Loucy (cell line): ENCODE measurements around the gene KCTD6.

ENCODE experiments used
- H2AFZ ChIP-seq: fragments of 200-600 bp; sonication (generic); 2 replicates; pipeline ENCODE4 v1.6.0; 2016; ENCODE audit warnings: antibody characterized with exemption, mild to moderate bottlenecking, low read length, moderate library complexity
- H3F3A ChIP-seq: fragments of 200-600 bp; 2 replicates; pipeline ENCODE4 v1.6.0; 2016; ENCODE audit warnings: antibody characterized with exemption, low read depth, mild to moderate bottlenecking
- H3K27me3 ChIP-seq: fragments of 200-600 bp; sonication (generic); 2 replicates; pipeline ENCODE4 v1.6.1; 2014; ENCODE audit warnings: low read length, mild to moderate bottlenecking; ENCODE audit not compliant: insufficient read depth, poor library complexity, severe bottlenecking
- H3K36me3 ChIP-seq: fragments of 200-600 bp; sonication (generic); 2 replicates; pipeline ENCODE4 v1.6.1; 2016; ENCODE audit warnings: low read length; ENCODE audit not compliant: insufficient read depth
- H3K4me1 ChIP-seq: fragments of 200-600 bp; sonication (generic); 2 replicates; pipeline ENCODE4 v1.5.1; 2014; ENCODE audit warnings: low read length, mild to moderate bottlenecking; ENCODE audit not compliant: insufficient read depth, poor library complexity, severe bottlenecking
- H3K4me2 ChIP-seq: fragments of 200-600 bp; sonication (generic); 2 replicates; pipeline ENCODE4 v1.6.0; 2014; ENCODE audit warnings: antibody characterized with exemption, low read length, low read depth, mild to moderate bottlenecking; ENCODE audit not compliant: poor library complexity, severe bottlenecking
- H3K4me3 ChIP-seq: fragments of 200-600 bp; sonication (generic); 2 replicates; pipeline ENCODE4 v1.5.1; 2014; ENCODE audit warnings: low read length, mild to moderate bottlenecking, mixed read lengths; ENCODE audit not compliant: poor library complexity, severe bottlenecking
- H3K79me2 ChIP-seq: fragments of 200-600 bp; sonication (generic); 2 replicates; pipeline ENCODE4 v1.6.1; 2014; ENCODE audit warnings: low read length; ENCODE audit not compliant: insufficient read depth
- H3K9ac ChIP-seq: fragments of 200-600 bp; sonication (generic); 2 replicates; pipeline ENCODE4 v1.6.0; 2014; ENCODE audit warnings: mild to moderate bottlenecking, low read depth, low read length, moderate library complexity; ENCODE audit not compliant: poor library complexity, severe bottlenecking
- H3K9me2 ChIP-seq: fragments of 200-600 bp; sonication (generic); replicated peaks from 2 replicates; pipeline ENCODE4 v1.6.1; 2016; ENCODE audit warnings: low read depth, low read length, mixed read lengths
- H3K9me3 ChIP-seq: fragments of 200-600 bp; sonication (generic); 2 replicates; pipeline ENCODE4 v1.6.1; 2014; ENCODE audit warnings: mild to moderate bottlenecking, antibody characterized with exemption, low read length, low read depth; ENCODE audit not compliant: insufficient read depth
- H4K20me1 ChIP-seq: fragments of 200-600 bp; sonication (generic); 2 replicates; pipeline ENCODE4 v1.6.0; 2014; ENCODE audit warnings: antibody characterized with exemption, low read length, mild to moderate bottlenecking; ENCODE audit not compliant: insufficient read depth, poor library complexity, severe bottlenecking
- EZH2phosphoT487 ChIP-seq: fragments of 200-600 bp; IDR thresholded peaks from 2 replicates; pipeline ENCODE4 v1.6.1; 2018; ENCODE audit warnings: antibody characterized with exemption, mild to moderate bottlenecking, moderate library complexity, borderline replicate concordance
- TF ChIP-seq, protein P1 (sequence below): fragments of 200-600 bp; sonication (generic); conservative IDR thresholded peaks from 2 replicates; pipeline ENCODE4 v1.5.1; 2014; ENCODE audit warnings: mild to moderate bottlenecking, antibody characterized with exemption, low read length

The KCTD6 gene

DNA sequence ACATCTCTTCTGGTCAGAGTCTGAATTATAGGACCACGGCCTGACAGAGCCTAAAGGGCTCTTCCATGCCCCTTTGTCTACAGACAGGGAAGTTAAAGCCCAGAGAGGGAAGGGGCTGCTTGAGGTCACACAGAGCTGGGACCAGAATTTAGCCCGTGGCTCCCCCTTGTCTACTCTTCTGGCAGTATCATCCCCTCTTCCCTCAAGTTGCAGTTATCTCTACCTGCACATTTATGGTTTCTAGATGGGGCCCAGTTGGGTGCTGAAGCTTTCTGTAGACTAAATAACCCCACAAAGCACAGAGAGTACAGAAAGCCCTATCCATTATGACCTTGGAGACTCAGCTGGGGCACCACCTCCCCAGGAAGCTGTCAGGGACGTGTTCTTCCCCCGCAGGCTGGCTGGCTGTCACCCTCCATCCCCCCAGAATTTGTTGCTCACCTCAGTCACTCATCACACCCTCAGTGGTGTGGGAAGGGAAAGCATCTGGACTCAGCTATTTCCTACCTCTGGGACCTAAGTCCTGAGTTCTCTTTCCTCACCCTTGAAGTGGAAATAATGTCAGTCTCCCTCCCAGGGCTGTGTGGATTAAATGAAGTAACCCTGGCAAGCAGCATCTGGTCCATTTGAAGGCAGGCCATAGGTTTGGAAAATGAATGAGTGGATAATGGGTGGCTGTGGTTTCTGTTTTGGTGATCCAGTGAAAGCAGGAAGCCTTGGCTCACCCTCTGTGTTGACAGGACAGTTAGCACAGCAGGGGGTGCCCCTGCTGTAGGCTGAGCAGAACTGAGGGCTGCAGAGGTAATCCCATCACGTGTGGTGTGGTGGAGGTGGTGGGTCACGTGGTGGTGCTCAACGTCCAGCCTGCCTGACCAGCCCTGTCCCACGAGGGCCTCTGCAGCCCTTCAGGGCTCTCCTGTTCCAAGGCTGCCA is 28.8 kb downstream of the KCTD6 start:
- no peaks in the 10 kb centered on the region for H3K9me2 ChIP-seq
- H3K4me3 ChIP-seq: no peak overlapping the region
- H2AFZ ChIP-seq: peak overlapping the region; percentile 33; the same call in 1 of the 2 replicates
- H3K79me2 ChIP-seq: no peaks in the 10 kb centered on the region
- H3K9ac ChIP-seq: peak overlapping the region; percentile 35
- H3F3A ChIP-seq: no peaks in the 10 kb centered on the region
- H4K20me1 ChIP-seq: no peaks in the 10 kb centered on the region
- peaks cover 11% of the 10 kb centered on the region for H3K4me1 ChIP-seq
- H3K36me3 ChIP-seq: no peaks in the 10 kb centered on the region
- H3K9me3 ChIP-seq: no peaks in the 10 kb centered on the region
- H3K4me2 ChIP-seq: peak overlapping the region; percentile 23
- no peaks in the 10 kb centered on the region for H3K27me3 ChIP-seq
- TF ChIP-seq, protein P1, sequence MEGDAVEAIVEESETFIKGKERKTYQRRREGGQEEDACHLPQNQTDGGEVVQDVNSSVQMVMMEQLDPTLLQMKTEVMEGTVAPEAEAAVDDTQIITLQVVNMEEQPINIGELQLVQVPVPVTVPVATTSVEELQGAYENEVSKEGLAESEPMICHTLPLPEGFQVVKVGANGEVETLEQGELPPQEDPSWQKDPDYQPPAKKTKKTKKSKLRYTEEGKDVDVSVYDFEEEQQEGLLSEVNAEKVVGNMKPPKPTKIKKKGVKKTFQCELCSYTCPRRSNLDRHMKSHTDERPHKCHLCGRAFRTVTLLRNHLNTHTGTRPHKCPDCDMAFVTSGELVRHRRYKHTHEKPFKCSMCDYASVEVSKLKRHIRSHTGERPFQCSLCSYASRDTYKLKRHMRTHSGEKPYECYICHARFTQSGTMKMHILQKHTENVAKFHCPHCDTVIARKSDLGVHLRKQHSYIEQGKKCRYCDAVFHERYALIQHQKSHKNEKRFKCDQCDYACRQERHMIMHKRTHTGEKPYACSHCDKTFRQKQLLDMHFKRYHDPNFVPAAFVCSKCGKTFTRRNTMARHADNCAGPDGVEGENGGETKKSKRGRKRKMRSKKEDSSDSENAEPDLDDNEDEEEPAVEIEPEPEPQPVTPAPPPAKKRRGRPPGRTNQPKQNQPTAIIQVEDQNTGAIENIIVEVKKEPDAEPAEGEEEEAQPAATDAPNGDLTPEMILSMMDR: 0 out of 2 replicates have a peak, but pooled peaks have one; percentile 14
- TF ChIP-seq EZH2phosphoT487: no peak

DNA sequence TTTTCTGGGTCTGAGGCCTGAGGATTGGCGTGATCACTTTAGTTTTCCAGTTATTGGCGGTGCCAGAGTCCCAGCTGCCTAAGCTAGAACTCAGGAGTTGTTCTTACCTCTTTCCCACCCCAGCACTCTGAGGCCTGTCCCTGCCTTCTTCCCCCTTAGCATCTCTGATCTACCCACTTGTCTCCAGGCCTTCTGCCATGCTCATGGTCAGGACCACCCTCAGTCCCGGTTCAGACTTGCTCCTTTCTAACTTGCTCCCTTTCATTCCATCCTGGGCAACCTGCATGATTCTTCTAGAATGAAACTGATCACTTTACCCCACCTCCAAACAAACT is 29.4 kb downstream of the KCTD6 start:
- H3K4me1 ChIP-seq: peaks cover 11% of the 10 kb centered on the region
- no peaks in the 10 kb centered on the region for H3F3A ChIP-seq
- H3K9me2 ChIP-seq: no peaks in the 10 kb centered on the region
- no peak overlapping the region for H3K4me3 ChIP-seq
- no peak overlapping the region for H2AFZ ChIP-seq
- TF ChIP-seq, protein P1: no peak
- TF ChIP-seq EZH2phosphoT487: no peak
- no peaks in the 10 kb centered on the region for H3K9me3 ChIP-seq
- H3K27me3 ChIP-seq: no peaks in the 10 kb centered on the region
- no peak overlapping the region for H3K9ac ChIP-seq
- no peaks in the 10 kb centered on the region for H3K79me2 ChIP-seq
- H3K4me2 ChIP-seq: no peak overlapping the region
- H4K20me1 ChIP-seq: no peaks in the 10 kb centered on the region
- H3K36me3 ChIP-seq: no peaks in the 10 kb centered on the region

DNA sequence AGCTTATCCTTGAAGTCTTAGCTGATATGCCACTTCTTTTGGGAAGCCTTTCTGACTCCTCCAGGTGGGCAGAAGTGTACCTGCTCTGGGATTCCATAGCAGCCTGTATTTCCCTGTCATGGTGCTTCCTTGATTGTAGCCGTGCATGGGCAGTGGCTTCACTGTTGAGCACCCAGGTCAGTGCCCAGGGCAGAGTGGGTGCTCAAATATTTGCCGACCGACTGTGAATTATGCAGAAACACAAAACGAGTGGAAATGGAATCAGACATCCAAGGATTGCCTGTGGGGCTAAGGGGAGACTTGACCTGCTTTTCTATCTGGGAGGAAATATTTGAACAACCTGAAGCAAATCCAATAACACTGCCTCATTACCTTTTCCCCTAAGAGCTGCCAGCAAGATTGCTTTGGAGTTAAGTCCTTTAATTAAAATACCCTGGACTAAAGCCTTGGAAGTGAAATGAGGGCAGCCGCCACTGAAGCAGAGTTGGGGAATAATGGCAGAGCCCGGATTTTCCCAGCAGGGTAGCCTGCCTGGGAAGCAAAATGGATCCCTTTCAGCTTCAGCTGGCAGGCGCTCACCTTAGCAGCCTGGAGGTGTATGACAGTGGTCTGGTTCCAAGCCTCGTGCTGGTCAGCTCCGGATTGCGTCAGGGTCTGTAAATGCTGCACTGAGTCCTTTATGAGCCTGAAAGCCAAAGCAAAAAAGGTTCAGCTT is 30.2 kb downstream of the KCTD6 start:
- TF ChIP-seq, protein P1: no peak
- TF ChIP-seq EZH2phosphoT487: no peak
- H3K79me2 ChIP-seq: no peaks in the 10 kb centered on the region
- no peak overlapping the region for H2AFZ ChIP-seq
- H3K9ac ChIP-seq: no peak overlapping the region
- H3K4me1 ChIP-seq: peaks cover 11% of the 10 kb centered on the region
- no peaks in the 10 kb centered on the region for H3K27me3 ChIP-seq
- H3K9me2 ChIP-seq: no peaks in the 10 kb centered on the region
- no peaks in the 10 kb centered on the region for H4K20me1 ChIP-seq
- H3F3A ChIP-seq: no peaks in the 10 kb centered on the region
- H3K4me2 ChIP-seq: no peak overlapping the region
- H3K4me3 ChIP-seq: no peak overlapping the region
- H3K36me3 ChIP-seq: no peaks in the 10 kb centered on the region
- no peaks in the 10 kb centered on the region for H3K9me3 ChIP-seq
